WERI-Rb-1 (cell line): ENCODE measurements around the gene SFXN5.

Source experiments
- DNase-seq: peaks from one replicate; pipeline ENCODE4 v3.0.0-alpha.2; 2020
- H3K27ac ChIP-seq: fragments of 250-450 bp; sonication (Bioruptor Pico); 2 replicates; pipeline ENCODE4 v1.5.1; 2020; ENCODE audit warnings: mild to moderate bottlenecking, moderate library complexity
- H3K27me3 ChIP-seq: fragments of 250-450 bp; sonication (Bioruptor Pico); 2 replicates; pipeline ENCODE4 v1.5.1; 2021; ENCODE audit warnings: mild to moderate bottlenecking, low read depth, moderate library complexity; ENCODE audit not compliant: insufficient read depth, severe bottlenecking
- H3K36me3 ChIP-seq: fragments of 250-450 bp; sonication (Bioruptor Pico); 2 replicates; pipeline ENCODE4 v1.5.1; 2020; ENCODE audit warnings: mild to moderate bottlenecking, moderate library complexity
- H3K4me3 ChIP-seq: 2 replicates; pipeline ENCODE4 v1.5.1; 2011; ENCODE audit warnings: low read depth, mild to moderate bottlenecking, control low read depth, low read length
- H3K9me3 ChIP-seq: fragments of 250-450 bp; sonication (Bioruptor Pico); 2 replicates; pipeline ENCODE4 v1.5.1; 2021; ENCODE audit warnings: mild to moderate bottlenecking, moderate library complexity; ENCODE audit not compliant: severe bottlenecking
- CTCF ChIP-seq: IDR thresholded peaks from 2 replicates; pipeline ENCODE4 v1.5.1; 2011; ENCODE audit warnings: low read depth, mild to moderate bottlenecking, control low read depth, inconsistent platforms, low read length

SFXN5 gene

GRCh38 chr2:72934683-72935610 is 136.6 kb downstream of the SFXN5 start:
- Histone ChIP-seq H3K27ac (no peak overlapping the region), H3K4me3 (no peak overlapping the region), H3K9me3 (no peaks in the 10 kb centered on the region), H3K36me3 (peaks cover 12% of the 10 kb centered on the region), H3K27me3 (no peaks in the 10 kb centered on the region)
- peak; percentile 82 for DNase-seq
- peak; percentile 94 for TF ChIP-seq CTCF

- no peaks in the 10 kb centered on the region for H3K27me3 ChIP-seq
- H3K27ac ChIP-seq: no peak overlapping the region
- DNase-seq: no peak
- no peak overlapping the region for H3K4me3 ChIP-seq
- peaks cover 12% of the 10 kb centered on the region for H3K36me3 ChIP-seq
- TF ChIP-seq CTCF: no peak
- no peaks in the 10 kb centered on the region for H3K9me3 ChIP-seq
Observed at GRCh38 chr2:72933646-72934151, 137.8 kb downstream of the SFXN5 start.

- H3K9me3 ChIP-seq: no peaks in the 10 kb centered on the region
- no peak for TF ChIP-seq CTCF
- H3K27me3 ChIP-seq: no peaks in the 10 kb centered on the region
- H3K4me3 ChIP-seq: no peak overlapping the region
- H3K27ac ChIP-seq: no peak overlapping the region
- DNase-seq: no peak
- peaks cover 12% of the 10 kb centered on the region for H3K36me3 ChIP-seq
Observed at GRCh38 chr2:72933207-72933606, 138.3 kb downstream of the SFXN5 start.

GRCh38 chr2:72932805-72933204 is 138.7 kb downstream of the SFXN5 start:
- TF ChIP-seq CTCF: no peak
- Histone ChIP-seq H3K4me3 (no peak overlapping the region), H3K36me3 (peaks cover 12% of the 10 kb centered on the region), H3K27me3 (no peaks in the 10 kb centered on the region), H3K27ac (no peak overlapping the region), H3K9me3 (no peaks in the 10 kb centered on the region)
- no peak for DNase-seq

GRCh38 chr2:72932045-72932740 is 139.3 kb downstream of the SFXN5 start:
- Histone ChIP-seq H3K4me3 (no peak overlapping the region), H3K27ac (no peak overlapping the region), H3K9me3 (no peaks in the 10 kb centered on the region), H3K27me3 (no peaks in the 10 kb centered on the region), H3K36me3 (peaks cover 12% of the 10 kb centered on the region)
- peak; percentile 48 for DNase-seq
- TF ChIP-seq CTCF: no peak
